Activated CD4-positive, alpha-beta T cell treated with anti-CD3 and anti-CD28 coated beads for 4 hours (primary cell): ENCODE results near the gene DSCAML1.

Source experiments
- DNase-seq, 2 donors: peaks; one replicate each; pipeline ENCODE4 v3.0.0-alpha.2; 2020

Gene DSCAML1

GRCh38 chr11:117437041-117437790, 359.8 kb downstream of the DSCAML1 start:
- no peak for DNase-seq

- no peak for DNase-seq
These were observed 361.7 kb downstream of the DSCAML1 start for GRCh38 chr11:117435326-117435725.

- no peak for DNase-seq
These were observed 362.5 kb downstream of the DSCAML1 start for GRCh38 chr11:117434481-117434880.

- DNase-seq: no peak
These were observed 363.3 kb downstream of the DSCAML1 start for GRCh38 chr11:117433717-117434116.

GRCh38 chr11:117431436-117431835, 365.6 kb downstream of the DSCAML1 start:
- no peak for DNase-seq

GRCh38 chr11:117430293-117430955, 366.6 kb downstream of the DSCAML1 start:
- no peak for DNase-seq

- DNase-seq: no peak
These were observed 368.2 kb downstream of the DSCAML1 start for GRCh38 chr11:117428856-117429229.

- DNase-seq: no peak
These were observed 368.7 kb downstream of the DSCAML1 start for GRCh38 chr11:117428186-117428855.

- DNase-seq: no peak
These were observed 369.6 kb downstream of the DSCAML1 start for GRCh38 chr11:117427356-117427874.

- DNase-seq: no peak
These were observed 370.1 kb downstream of the DSCAML1 start for GRCh38 chr11:117426941-117427340.

- peak; percentile 43 to 70 for DNase-seq
These were observed 370.7 kb downstream of the DSCAML1 start for GRCh38 chr11:117426297-117426685.

- DNase-seq: no peak
These were observed 371.2 kb downstream of the DSCAML1 start for GRCh38 chr11:117425679-117426296.

GRCh38 chr11:117424781-117425180, 372.2 kb downstream of the DSCAML1 start:
- DNase-seq: no peak

- DNase-seq: no peak
These were observed 373.9 kb downstream of the DSCAML1 start for GRCh38 chr11:117423046-117423575.

GRCh38 chr11:117421476-117421875, 375.5 kb downstream of the DSCAML1 start:
- no peak for DNase-seq

- DNase-seq: no peak
These were observed 376.0 kb downstream of the DSCAML1 start for GRCh38 chr11:117421041-117421440.

- no peak for DNase-seq
These were observed 376.4 kb downstream of the DSCAML1 start for GRCh38 chr11:117420598-117420997.

GRCh38 chr11:117420143-117420485, 376.9 kb downstream of the DSCAML1 start:
- DNase-seq: no peak

GRCh38 chr11:117419482-117420142, 377.4 kb downstream of the DSCAML1 start:
- DNase-seq: no peak

- DNase-seq: no peak
These were observed 378.1 kb downstream of the DSCAML1 start for GRCh38 chr11:117418737-117419481.

- DNase-seq: no peak
These were observed 379.2 kb downstream of the DSCAML1 start for GRCh38 chr11:117417856-117418255.

- no peak for DNase-seq
These were observed 379.7 kb downstream of the DSCAML1 start for GRCh38 chr11:117417342-117417741.
